SK-N-SH treated with all-trans-retinoic acid at 6 μM for 48 hours (cell line): ENCODE data around the gene TNS2.
"Not testable (repeated sequence)": the region's sequence is repeated elsewhere in the genome, so short reads cannot be mapped to it uniquely, and the experiment has no call there.

Experiments
- ATAC-seq: fragments of 200-7000 bp; cut with Tn5 transposase; 3 replicates; pipeline ENCODE4 v1.9.1; 2020; ENCODE audit warnings: mild to moderate bottlenecking, moderate library complexity
- ARNTL ChIP-seq: fragments of 450-650 bp; formaldehyde crosslinking; IDR thresholded peaks from 2 replicates; pipeline ENCODE4 v1.5.0; 2020; ENCODE audit warnings: low read depth, mild to moderate bottlenecking, moderate library complexity, borderline replicate concordance
- BACH2 ChIP-seq: fragments of 250-450 bp; sonication (Bioruptor Pico); IDR thresholded peaks from 2 replicates; pipeline ENCODE4 v1.9.0; 2021; ENCODE audit warnings: mild to moderate bottlenecking, borderline replicate concordance
- CSDC2 ChIP-seq: fragments of 250-450 bp; sonication (Bioruptor Pico); IDR thresholded peaks from 2 replicates; pipeline ENCODE4 v1.5.0; 2020; ENCODE audit warnings: mild to moderate bottlenecking, moderate library complexity
- ESRRG ChIP-seq: fragments of 250-450 bp; sonication (Bioruptor Pico); IDR thresholded peaks from 2 replicates; pipeline ENCODE4 v1.6.1; 2021; ENCODE audit warnings: mild to moderate bottlenecking
- GLIS3 ChIP-seq: fragments of 250-450 bp; sonication (Bioruptor Pico); IDR thresholded peaks from 2 replicates; pipeline ENCODE4 v1.5.0; 2020; ENCODE audit warnings: mild to moderate bottlenecking, moderate library complexity
- ISL1 ChIP-seq: fragments of 250-450 bp; sonication (Bioruptor Pico); IDR thresholded peaks from 2 replicates; pipeline ENCODE4 v2.1.2; 2022; ENCODE audit warnings: mild to moderate bottlenecking, moderate library complexity
- OSR1 ChIP-seq: fragments of 250-450 bp; sonication (Bioruptor Pico); IDR thresholded peaks from 2 replicates; pipeline ENCODE4 v1.8.0; 2022; ENCODE audit warnings: moderate library complexity, mild to moderate bottlenecking, inconsistent platforms
- PPARA ChIP-seq: fragments of 250-450 bp; sonication (Bioruptor Pico); IDR thresholded peaks from 2 replicates; pipeline ENCODE4 v1.5.0; 2020; ENCODE audit warnings: mild to moderate bottlenecking, borderline replicate concordance
- RARB ChIP-seq: fragments of 250-450 bp; sonication (Bioruptor Pico); IDR thresholded peaks from 2 replicates; pipeline ENCODE4 v1.8.0; 2021; ENCODE audit warnings: mild to moderate bottlenecking, moderate library complexity
- SNAI2 ChIP-seq: fragments of 250-450 bp; sonication (Bioruptor Pico); IDR thresholded peaks from 2 replicates; pipeline ENCODE4 v1.5.0; 2020; ENCODE audit warnings: mild to moderate bottlenecking, moderate library complexity
- TCF4 ChIP-seq: fragments of 250-450 bp; sonication (Bioruptor Pico); IDR thresholded peaks from 2 replicates; pipeline ENCODE4 v1.8.0; 2021; ENCODE audit warnings: mild to moderate bottlenecking, moderate library complexity, borderline replicate concordance
- TOX ChIP-seq: fragments of 250-450 bp; sonication (Bioruptor Pico); IDR thresholded peaks from 2 replicates; pipeline ENCODE4 v1.8.0; 2021; ENCODE audit warnings: mild to moderate bottlenecking, moderate library complexity, borderline replicate concordance
- ZC3H10 ChIP-seq: fragments of 250-450 bp; sonication (Bioruptor Pico); IDR thresholded peaks from 2 replicates; pipeline ENCODE4 v1.5.1; 2021; ENCODE audit warnings: mild to moderate bottlenecking, moderate library complexity
- ZFP3 ChIP-seq: fragments of 250-450 bp; sonication (Bioruptor Pico); IDR thresholded peaks from 2 replicates; pipeline ENCODE4 v1.5.0; 2020; ENCODE audit warnings: mild to moderate bottlenecking, moderate library complexity
- ZNF565 ChIP-seq: fragments of 450-650 bp; formaldehyde crosslinking; conservative IDR thresholded peaks from 2 replicates; pipeline ENCODE4 v1.5.0; 2020; ENCODE audit warnings: low read depth, mild to moderate bottlenecking, moderate library complexity
- ZNF70 ChIP-seq: fragments of 450-650 bp; formaldehyde crosslinking; IDR thresholded peaks from 2 replicates; pipeline ENCODE4 v1.5.0; 2020; ENCODE audit warnings: mild to moderate bottlenecking, moderate library complexity
- ZNF8 ChIP-seq: fragments of 450-650 bp; formaldehyde crosslinking; IDR thresholded peaks from 2 replicates; pipeline ENCODE4 v1.5.0; 2020; ENCODE audit warnings: mild to moderate bottlenecking, moderate library complexity
- TF ChIP-seq, protein P1 (sequence below): fragments of 250-450 bp; sonication (Bioruptor Pico); IDR thresholded peaks from 2 replicates; pipeline ENCODE4 v1.8.0; 2020; ENCODE audit warnings: mild to moderate bottlenecking, moderate library complexity, borderline replicate concordance
- TF ChIP-seq, protein P2 (sequence below): fragments of 250-450 bp; sonication (Bioruptor Pico); IDR thresholded peaks from 2 replicates; pipeline ENCODE4 v1.5.1; 2021; ENCODE audit warnings: mild to moderate bottlenecking, moderate library complexity
- TF ChIP-seq, protein P3 (sequence below): fragments of 250-450 bp; sonication (Bioruptor Pico); IDR thresholded peaks from 2 replicates; pipeline ENCODE4 v1.5.1; 2020; ENCODE audit warnings: low read depth, mild to moderate bottlenecking, moderate library complexity
- TF ChIP-seq, protein P4 (sequence below): fragments of 250-450 bp; sonication (Bioruptor Pico); IDR thresholded peaks from 2 replicates; pipeline ENCODE4 v1.8.0; 2021; ENCODE audit warnings: low read depth, mild to moderate bottlenecking, moderate library complexity, borderline replicate concordance

Gene TNS2

DNA sequence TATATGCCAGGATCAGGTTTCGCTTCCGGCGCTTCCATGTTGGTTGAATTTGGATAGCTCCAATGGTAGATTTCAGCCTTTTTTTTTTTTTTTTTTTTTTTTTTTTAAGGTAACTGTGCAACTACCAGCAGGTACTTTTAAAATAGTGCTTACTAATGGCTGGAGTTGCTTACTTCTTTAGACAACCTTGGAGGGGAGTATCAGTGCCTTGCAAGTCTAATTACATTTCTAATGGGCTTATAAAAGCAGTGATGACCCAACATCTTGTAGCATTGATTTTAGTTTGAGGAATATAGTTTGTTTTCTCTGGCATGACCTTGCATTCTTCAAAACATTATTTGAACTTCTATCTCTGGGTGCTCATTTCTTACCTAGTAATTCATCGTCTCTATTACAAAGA lies 42.5 kb upstream of the TNS2 start:
- TF ChIP-seq ISL1 (CRISPR knock-in tag) (no peak), ZNF70 (CRISPR knock-in tag) (no peak), PPARA (CRISPR knock-in tag) (no peak), ARNTL (CRISPR knock-in tag) (no peak), ZNF8 (CRISPR knock-in tag) (no peak), SNAI2 (CRISPR knock-in tag) (no peak), CSDC2 (CRISPR knock-in tag) (no peak), ZNF565 (no peak), GLIS3 (CRISPR knock-in tag) (no peak), ESRRG (no peak), OSR1 (CRISPR knock-in tag) (no peak), BACH2 (CRISPR knock-in tag) (no peak), TOX (no peak), ZC3H10 (CRISPR knock-in tag) (no peak), RARB (CRISPR knock-in tag) (no peak), ZFP3 (CRISPR knock-in tag) (no peak)
- TF ChIP-seq, protein P1, sequence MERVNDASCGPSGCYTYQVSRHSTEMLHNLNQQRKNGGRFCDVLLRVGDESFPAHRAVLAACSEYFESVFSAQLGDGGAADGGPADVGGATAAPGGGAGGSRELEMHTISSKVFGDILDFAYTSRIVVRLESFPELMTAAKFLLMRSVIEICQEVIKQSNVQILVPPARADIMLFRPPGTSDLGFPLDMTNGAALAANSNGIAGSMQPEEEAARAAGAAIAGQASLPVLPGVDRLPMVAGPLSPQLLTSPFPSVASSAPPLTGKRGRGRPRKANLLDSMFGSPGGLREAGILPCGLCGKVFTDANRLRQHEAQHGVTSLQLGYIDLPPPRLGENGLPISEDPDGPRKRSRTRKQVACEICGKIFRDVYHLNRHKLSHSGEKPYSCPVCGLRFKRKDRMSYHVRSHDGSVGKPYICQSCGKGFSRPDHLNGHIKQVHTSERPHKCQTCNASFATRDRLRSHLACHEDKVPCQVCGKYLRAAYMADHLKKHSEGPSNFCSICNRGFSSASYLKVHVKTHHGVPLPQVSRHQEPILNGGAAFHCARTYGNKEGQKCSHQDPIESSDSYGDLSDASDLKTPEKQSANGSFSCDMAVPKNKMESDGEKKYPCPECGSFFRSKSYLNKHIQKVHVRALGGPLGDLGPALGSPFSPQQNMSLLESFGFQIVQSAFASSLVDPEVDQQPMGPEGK = no peak
- TF ChIP-seq, protein P2, sequence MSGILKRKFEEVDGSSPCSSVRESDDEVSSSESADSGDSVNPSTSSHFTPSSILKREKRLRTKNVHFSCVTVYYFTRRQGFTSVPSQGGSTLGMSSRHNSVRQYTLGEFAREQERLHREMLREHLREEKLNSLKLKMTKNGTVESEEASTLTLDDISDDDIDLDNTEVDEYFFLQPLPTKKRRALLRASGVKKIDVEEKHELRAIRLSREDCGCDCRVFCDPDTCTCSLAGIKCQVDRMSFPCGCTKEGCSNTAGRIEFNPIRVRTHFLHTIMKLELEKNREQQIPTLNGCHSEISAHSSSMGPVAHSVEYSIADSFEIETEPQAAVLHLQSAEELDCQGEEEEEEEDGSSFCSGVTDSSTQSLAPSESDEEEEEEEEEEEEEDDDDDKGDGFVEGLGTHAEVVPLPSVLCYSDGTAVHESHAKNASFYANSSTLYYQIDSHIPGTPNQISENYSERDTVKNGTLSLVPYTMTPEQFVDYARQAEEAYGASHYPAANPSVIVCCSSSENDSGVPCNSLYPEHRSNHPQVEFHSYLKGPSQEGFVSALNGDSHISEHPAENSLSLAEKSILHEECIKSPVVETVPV = no peak
- TF ChIP-seq, protein P3, sequence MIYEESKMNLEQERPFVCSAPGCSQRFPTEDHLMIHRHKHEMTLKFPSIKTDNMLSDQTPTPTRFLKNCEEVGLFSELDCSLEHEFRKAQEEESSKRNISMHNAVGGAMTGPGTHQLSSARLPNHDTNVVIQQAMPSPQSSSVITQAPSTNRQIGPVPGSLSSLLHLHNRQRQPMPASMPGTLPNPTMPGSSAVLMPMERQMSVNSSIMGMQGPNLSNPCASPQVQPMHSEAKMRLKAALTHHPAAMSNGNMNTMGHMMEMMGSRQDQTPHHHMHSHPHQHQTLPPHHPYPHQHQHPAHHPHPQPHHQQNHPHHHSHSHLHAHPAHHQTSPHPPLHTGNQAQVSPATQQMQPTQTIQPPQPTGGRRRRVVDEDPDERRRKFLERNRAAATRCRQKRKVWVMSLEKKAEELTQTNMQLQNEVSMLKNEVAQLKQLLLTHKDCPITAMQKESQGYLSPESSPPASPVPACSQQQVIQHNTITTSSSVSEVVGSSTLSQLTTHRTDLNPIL (CRISPR knock-in tag) = no peak
- TF ChIP-seq, protein P4, sequence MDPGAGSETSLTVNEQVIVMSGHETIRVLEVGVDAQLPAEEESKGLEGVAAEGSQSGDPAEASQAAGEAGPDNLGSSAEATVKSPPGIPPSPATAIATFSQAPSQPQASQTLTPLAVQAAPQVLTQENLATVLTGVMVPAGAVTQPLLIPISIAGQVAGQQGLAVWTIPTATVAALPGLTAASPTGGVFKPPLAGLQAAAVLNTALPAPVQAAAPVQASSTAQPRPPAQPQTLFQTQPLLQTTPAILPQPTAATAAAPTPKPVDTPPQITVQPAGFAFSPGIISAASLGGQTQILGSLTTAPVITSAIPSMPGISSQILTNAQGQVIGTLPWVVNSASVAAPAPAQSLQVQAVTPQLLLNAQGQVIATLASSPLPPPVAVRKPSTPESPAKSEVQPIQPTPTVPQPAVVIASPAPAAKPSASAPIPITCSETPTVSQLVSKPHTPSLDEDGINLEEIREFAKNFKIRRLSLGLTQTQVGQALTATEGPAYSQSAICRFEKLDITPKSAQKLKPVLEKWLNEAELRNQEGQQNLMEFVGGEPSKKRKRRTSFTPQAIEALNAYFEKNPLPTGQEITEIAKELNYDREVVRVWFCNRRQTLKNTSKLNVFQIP (CRISPR knock-in tag) = no peak
- TF ChIP-seq, all 23 proteins: peak for 0
- ATAC-seq = no peak

DNA sequence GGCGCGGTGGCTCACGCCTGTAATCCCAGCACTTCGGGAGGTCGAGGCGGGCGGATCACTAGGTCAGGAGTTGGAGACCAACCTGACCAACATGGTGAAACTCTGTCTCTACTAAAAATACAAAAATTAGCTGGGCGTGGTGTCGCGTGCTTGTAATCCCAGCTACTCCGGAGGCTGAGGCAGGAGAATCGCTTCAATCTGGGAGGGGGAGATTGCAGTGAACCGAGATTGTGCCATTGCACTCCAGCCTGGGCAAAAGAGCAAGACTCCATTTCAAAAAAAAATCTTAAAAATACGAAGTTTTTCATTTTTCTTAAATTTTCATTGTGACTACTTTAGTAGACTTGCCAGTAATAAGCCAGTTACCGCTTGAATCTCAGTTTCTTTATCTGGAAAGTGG lies 41.1 kb upstream of the TNS2 start:
- not testable (repeated sequence) for ATAC-seq

DNA sequence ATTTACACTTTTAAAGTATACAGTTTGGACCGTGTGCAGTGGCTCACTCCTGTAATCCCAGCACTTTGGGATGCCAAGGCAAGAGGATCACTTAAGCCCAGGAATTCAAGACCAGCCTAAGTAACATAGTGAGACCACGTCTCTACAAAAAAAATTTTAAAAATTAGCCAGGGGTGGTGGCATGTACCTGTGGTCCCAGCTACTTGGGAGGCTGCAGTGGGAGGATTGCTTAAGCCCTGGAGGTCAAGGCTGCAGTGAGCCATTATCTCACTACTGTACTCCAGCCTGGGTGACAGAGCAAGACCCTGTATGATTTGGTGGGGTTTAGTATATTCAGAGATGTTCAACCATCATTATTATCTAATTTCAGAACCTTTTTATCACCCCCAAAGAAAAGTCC lies 38.9 kb upstream of the TNS2 start:
- TF ChIP-seq, protein P1 = no peak
- TF ChIP-seq RARB (CRISPR knock-in tag) (no peak), CSDC2 (CRISPR knock-in tag) (no peak), ZNF8 (CRISPR knock-in tag) (no peak), GLIS3 (CRISPR knock-in tag) (no peak), ZFP3 (CRISPR knock-in tag) (no peak), TCF4 (CRISPR knock-in tag) (no peak), PPARA (CRISPR knock-in tag) (no peak), ISL1 (CRISPR knock-in tag) (no peak), BACH2 (CRISPR knock-in tag) (no peak), ZNF565 (no peak), OSR1 (CRISPR knock-in tag) (no peak)
- TF ChIP-seq, protein P2 = no peak
- TF ChIP-seq, protein P3 (CRISPR knock-in tag) = no peak
- ATAC-seq = no peak
